Measurements from ENCODE around the gene ADORA2A. TPM values are rescaled to one million over a fixed set of nuclear protein-coding genes. Genes with fewer than 3 reads are reported as not detected.

The ADORA2A gene
- total RNA-seq, 1 donor from 2014 or later, result 17.9 TPM

DNA sequence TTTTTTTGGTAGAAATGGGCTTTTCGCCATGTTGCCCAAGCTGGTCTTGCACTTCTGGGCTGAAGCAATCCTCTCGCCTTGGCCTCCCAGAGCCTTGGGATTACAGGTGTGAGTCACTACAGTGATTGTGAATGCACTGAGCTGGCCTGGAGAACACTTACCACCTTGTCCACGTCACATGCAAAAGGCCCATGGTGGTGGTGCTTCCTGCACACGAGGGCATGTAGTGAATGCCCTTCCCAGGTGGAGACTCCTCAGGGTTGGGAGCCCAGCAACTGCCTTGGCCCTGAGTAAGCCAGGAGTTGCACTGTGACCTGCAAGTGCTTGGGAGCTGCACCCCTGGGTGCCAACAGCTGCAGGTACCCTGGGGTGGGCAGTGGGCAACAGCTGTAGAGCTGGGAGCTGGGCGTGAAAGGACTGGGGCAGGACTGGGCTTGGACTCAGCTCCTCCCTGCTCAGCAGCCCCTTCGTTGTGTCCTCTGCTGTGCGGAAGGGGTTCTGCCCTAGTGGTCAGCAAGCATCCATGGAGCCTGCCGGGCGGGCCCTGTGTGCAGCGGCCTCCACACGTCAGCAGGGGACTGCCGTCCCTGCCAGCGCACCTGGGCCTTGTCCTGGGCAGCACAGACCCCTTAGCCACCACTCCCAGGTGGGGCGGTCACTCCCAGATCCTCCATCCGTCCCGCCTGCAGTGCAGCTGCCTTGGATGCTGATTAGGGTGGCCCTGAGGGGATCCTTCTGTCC lies 9.3 kb upstream of the ADORA2A start:
- intact Hi-C loops (cut with micrococcal nuclease), result no loop called here

DNA sequence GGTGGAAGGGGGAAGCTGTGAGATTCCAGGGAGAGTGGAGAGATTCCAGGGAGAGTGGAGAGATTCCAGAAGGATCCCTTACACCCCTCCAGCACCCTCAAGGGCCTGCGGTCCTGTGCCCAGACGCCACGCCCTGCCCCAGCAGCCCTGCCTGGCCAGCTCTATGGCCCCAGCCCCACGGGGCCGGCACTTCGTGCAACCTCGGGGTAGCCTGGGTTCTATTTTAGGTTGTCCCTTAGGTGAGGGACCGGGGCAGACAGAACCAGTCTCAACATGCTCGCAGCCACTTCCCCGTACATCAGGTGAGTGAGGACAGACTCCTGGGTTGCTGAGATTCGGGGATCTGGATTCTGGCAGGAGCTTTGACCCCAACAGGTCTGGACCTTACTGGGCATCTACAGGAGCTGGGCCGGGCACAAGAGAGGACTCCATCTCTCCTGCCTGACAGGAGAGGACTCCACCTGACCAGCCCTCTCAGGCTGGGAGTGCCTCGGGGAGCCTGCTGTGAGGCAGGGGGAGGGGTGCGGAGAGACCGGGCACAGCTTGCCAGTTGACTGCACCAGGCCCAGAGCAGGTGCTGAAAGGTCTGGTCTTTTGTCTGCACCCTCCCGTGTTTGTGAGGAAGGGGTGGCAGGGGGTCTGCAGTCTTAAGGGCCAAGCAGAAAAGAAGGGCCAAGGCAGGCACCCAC lies 8.5 kb upstream of the ADORA2A start:
- intact Hi-C loops (cut with micrococcal nuclease), result no loop called here

DNA sequence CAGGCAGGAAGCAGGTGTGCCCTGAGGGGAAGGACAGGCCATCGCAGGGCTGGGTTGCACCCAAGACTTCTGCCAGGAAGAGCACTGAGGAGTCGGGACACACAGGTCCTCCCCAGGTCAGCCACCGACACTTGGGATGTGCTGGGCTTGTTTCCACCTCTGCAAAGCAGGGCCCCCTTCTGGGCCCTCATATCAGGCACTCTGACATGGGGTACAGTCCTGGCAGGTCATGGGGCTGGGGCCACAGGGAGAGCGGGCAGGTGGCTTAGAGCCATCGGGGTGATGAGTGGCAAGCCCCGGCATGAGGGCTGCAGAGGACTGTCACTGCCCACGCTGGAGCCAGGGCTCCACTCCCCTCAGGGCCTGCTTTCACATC lies 7.9 kb upstream of the ADORA2A start:
- intact Hi-C loops (cut with micrococcal nuclease), result no loop called here

DNA sequence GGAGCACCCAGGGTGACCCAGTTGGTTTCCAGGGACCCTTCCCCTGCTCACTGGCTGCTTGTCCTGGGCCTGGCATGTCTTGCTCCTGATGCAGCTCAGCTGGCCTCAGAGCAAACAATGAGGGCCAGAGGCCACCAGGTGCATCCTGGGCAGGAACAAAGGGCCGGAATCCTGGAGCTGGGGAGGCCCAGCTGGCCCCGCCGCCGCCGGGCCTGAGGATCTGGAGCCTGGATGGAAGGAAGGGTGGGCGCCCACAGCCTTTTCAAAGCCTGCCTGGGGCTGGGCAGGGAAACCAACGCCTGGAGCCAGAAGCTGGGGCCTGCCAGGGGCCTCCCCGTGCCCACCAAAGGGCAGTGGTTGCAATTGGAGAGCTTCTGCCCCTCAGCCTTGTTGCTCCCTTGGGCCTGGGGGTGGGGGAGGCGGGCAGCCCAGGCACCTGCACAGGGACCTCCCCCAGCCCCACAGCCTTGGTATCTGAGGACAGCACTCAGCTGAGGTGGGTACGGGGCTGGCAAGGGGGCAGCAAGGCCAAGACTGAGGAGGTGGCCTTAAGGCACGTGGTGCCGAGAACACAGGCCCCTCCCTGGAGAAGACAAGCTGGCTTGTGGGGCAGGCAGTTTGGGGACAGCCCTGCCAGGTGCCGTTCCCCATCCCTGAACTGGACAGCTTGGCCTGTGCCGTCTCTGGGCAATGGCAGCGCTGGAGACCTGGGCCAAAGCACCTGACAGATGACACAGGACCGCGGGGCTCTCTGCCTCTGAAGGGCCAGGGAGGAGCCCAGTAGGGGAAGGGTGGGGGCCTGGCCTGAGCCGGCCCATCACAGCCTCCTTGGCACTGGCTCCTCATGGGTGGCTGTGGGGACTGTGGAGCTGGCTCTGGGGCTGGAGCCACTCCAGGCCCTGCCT lies 7.1 kb upstream of the ADORA2A start:
- intact Hi-C loops (cut with micrococcal nuclease), result loop anchor here (5.0 kb wide), 1 partner anchor 82 kb away; no protein-coding TSS in a partner anchor

DNA sequence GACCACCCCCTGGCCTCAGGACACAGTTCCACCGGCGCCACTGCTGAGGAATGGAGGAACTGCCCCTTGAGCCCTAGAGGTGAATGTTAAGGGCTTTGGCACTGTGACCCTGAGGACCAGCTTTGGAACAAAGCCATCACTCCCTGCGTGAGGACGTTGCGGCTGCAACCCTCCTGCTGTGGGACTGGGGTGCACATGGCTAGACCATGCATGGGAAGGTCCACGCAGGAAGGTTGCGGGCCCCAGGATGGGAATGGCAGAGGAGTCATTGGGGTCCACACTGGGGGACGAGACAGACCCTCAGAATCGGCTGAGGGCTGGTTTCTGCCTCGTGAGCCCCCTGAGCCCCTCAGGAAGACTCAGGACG lies 6.4 kb upstream of the ADORA2A start:
- intact Hi-C loops (cut with micrococcal nuclease), result loop anchor here (5.0 kb wide), 1 partner anchor 81 kb away; no protein-coding TSS in a partner anchor

DNA sequence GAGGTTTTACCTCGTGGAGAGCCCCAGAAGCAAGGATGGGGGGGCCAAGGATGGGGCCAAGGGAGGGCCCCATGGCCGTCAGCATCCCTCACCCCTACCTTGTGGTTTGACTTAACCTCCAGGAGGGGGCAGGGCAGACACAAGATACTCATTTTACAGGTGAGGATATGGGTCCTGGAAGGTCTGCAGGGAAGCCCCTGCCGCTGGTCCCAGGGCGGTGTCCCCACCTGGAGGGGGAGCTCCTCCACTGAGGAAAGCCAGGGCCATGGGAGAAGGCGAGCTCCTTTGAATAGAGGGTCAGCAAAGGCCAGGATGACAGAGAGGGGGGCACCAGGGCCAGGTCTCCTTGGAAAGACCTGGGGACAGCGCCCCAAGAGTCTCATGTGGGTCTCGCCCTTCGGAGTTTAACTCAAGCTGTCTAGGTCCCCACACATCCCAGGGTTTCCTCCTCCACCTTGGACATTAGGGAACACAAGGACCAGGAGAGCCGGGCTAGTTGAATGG lies 5.9 kb upstream of the ADORA2A start:
- intact Hi-C loops (cut with micrococcal nuclease), result loop anchor here (5.0 kb wide), 1 partner anchor 81 kb away; no protein-coding TSS in a partner anchor

DNA sequence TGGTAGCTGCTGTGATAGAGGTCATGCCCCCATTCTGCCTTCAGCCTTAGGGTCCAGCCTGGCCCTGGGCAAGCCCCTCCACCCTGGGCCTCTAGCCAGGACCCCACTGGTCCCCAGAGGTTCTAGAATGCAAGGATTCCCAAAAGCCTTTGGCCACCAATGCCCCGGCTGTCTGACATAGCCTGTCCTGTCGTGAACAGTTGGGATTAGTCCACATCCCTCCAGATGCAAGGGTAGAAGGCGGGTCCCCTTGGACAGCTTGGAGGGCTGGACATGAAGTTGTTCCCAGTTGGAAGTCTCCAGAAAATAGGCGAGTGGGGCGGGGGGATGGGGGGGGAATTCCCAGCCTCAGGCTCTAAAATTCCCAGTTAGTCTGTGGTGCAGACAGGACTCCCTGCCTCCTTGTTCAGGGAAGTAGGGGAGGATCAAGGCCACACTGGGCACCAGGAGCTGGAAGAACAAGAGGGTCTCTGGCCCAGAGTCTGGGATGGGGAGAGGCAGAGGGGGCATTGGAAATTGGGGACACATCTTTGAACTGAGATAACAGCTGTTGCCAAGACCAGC lies 5.2 kb upstream of the ADORA2A start:
- intact Hi-C loops (cut with micrococcal nuclease), result loop anchor here (5.0 kb wide), 1 partner anchor 80 kb away; no protein-coding TSS in a partner anchor

DNA sequence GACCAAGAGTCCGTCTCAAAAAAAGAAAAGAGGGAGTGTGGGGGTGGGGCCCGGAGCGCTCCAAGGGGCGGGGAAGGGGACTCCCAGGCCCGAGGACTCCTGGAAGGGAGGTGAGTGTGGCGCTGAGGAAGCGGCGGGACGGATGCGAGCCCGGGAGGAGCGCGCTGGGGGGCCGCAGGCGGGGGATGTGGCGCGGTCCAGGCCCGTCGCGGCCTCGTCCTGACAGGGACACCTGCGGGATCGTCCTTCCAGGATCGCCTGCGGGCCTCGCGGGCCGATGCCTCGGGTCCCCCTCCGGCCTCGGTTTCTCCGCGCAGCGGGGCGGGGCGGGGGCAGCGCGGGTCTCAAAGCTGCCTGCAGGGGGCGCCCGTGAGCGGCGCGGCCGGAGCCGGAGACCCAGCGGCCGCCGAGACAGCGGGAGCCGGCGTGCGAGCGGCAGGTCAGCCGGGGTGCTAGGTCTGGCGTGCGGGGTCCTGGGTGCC lies 3.8 kb upstream of the ADORA2A start:
- intact Hi-C loops (cut with micrococcal nuclease), result loop anchor here (5.0 kb wide), 1 partner anchor 79 kb away; no protein-coding TSS in a partner anchor

DNA sequence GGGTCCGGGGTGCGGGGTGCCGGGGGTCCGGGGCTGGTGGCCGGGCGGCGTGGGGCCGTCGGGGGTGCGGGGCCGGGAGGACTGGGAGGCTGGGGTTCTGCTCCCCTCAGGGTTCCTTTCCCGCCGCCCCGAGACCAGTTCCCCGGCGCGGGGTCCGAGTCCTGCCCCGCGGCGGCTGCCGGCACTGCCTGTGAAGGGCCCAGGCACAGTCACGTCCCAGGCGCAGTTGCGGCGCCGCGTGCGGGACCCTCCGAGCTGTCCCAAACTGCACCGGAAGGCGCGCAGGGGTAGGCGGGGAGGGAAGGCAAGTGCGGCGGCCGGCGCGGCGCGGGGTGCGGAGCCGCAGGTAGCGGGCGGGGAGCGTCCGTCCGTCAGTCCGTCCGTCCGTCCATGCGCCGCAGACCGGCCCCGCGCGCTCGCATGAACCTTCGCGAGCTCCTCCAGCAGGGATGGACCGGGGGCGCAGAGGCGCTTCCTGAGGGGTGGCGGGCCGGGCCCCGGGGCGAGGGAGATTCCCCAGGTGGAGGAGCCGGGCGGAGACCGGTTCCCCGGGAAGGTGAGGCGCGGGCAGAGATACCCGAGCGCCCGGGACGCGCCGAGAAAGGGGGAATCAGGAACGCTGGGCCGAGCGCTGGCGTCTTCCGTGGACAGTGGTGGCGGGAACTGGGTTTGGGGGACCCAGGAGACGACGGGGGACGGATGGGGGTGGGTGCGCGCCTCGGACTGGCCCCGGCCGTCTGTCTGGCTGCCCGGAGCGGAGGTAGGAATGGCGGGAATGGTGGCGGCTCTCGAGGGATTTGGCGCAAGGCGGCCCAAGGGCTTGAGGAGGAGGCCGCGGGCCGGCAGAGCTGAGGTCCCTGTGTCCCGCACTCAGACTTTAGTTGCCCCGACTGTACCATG lies 3.1 kb upstream of the ADORA2A start:
- intact Hi-C loops (cut with micrococcal nuclease), result loop anchor here (1.0 to 5.0 kb wide), 2 partner anchors 78 to 101 kb away; no protein-coding TSS in a partner anchor

DNA sequence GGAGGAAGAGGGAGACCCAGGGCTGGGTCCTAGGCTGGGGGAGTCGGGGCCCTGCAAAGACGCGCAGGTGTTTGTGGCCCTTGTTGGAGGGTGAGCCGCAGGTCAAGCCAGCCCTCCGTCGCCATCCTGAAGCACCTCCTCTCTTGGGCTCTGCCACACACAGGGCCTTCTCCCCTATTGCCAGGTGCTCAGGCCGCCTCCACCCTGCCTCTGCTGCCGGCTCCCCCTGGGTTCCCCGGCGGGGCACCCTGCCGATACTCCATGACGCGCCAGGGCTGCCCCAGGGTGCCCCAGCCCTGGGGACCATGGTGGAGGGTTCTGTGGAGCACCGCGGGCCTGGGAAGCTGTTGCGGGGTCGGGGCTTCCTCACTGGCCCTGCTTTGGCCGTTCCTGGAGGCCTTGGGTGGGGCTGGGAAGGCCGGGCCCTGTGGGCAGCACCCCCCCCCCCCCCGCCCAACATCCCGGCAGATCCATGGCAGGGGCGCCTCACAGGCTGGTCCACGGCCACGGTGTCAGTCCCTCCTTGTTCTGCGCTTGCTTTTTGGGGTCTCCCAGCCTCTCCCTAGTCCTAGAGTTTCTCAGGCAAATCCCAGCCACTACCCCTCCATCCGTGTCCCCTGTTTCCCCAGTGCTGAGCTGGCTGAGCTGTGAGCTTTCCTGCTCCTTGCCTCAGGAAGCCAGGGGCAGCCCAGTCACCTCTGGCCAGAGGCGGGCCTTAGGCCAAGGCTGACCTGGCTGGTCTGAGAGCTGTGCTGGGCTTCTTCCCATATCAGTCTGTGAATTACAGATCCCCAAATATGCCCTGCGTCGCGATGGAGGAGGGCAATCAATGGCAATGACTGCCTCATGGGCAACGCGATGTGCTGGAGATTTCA lies 2.3 kb upstream of the ADORA2A start:
- intact Hi-C loops (cut with micrococcal nuclease), result loop anchor here (1.0 to 5.0 kb wide), 2 partner anchors 77 to 100 kb away; no protein-coding TSS in a partner anchor

DNA sequence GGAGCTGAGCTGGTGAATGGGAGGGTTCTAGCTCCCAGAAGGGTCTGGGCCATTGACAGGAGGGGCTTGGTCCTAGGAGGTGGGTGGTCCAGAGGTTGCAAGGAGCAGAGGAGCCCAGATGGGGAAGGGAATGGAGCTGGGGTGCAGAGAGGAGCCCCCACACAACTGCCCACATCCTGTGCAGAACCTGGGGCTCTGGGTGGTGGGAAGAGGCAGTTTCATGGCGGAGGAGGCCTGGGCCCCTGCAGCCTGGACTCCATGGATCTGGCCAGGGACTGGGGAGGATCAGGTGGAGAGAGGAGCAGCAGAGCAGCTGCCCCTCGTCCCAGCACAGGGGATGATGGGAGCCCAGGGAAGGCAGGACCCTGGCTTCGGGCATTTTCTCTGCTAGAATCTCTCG lies 963 bp upstream of the ADORA2A start:
- intact Hi-C loops (cut with micrococcal nuclease), result loop anchor here (1.0 kb wide), 1 partner anchor 8 kb away; no protein-coding TSS in a partner anchor

DNA sequence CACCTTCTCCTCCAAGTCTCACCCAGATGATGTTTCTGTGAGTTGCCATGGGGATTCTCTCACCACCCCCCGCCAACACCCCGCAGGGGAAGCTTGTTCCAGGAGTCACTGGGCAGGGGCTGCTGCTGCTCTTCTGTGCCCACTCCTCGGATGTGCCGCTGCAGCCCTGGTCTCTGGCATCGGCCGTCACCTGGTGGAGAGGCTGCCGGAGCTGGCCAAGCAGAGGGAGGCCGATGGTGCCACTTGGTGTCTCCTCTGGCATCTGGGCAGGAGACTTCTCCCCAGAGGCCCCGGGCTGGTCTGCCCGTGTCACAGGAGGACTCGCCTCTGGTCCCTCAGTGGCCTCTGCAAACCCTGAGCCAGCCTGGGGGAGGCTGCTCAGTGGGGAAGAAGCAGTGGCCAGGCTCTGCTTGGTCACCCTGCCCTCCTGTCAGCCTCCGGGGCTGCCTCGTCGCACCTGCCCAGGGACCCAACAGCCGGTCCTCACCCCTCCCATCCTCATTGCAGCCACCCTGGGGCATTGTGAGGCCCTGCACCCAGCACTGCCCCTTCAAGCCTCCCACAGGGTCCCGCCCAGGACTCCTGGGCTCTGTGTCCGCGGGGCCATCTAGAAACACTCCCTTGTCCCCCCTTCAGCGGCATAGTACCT lies 424 bp upstream of the ADORA2A start:
- intact Hi-C loops (cut with micrococcal nuclease), result loop anchor here (1.0 kb wide), 1 partner anchor 7 kb away; no protein-coding TSS in a partner anchor

DNA sequence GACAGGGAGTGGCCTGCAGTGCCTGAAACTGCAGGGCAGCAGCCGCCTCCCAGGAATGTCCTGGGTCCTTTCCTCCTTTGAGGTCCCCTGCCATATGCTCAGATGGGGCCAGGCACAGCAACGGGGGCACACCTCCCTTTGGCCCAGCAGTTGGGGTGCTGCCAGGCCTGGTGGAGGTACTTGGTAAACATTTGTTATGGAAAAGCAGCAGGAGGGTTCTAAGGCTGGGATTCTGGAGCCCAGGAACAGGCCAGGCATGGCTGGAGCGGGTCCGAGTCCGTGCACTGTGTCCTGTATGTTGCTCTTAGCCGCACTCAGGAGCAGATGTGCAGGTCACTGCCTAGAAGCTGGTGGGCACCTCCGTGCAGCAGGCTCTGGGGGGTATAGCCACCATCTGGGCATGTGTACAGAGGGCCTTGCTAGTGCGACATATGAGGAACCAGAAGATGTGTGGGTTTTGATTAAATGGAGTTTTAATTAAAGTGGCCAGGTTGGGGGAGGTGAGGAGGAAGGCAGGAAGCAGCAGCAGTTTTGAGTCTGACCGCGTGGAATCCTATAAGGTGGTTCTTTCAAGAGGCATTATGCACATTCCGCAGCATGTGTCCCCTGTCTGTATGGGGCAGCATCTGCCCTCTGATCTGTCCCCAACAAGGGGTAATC lies 1.5 kb downstream of the ADORA2A start:
- intact Hi-C loops (cut with micrococcal nuclease), result no loop called here

DNA sequence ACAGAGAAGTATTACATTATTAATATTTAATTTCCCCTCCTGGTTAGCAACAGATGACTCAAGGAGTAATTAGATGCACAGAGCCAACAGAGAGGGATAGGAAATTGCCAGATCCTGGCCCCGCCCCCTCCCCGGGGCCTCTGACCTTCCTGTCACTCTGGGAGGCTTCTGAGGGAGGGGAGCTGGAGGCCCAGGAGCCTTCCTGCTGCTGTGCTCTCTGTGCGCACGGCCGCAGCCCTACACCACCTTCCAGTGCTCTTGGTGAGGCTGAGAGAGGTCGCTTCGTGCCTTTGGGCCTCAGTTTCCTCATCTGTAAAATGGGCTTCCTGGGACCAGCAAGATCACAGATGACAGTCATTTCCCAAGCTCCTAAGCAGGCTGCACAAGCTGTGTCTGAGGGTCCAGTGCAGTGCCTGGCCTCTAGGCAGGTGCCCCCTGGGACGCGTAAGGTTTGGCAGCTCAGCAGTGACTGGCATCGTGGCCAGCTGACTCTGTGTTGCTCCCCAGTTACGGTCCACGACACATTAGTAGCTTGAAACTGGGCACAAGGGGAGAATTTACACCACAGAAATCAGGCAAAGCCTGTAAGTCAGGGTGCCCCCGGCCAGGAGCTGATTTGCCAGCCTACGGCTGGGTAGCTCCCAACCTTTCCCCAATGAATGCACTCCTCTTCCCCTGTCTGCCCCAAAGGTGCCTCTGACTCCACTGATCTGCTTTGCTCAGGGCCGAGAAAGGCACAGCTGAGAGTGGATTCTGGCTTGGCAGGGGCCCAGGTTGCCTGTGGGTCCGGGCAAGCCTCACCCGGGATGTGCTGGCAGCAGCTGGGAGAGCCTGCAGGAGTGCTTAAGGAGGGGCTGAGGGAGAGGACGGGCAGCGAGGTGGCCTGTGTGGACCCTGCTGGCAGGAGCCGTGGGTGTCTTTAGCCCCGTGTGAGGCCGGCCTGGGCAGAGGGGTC lies 2.3 kb downstream of the ADORA2A start:
- intact Hi-C loops (cut with micrococcal nuclease), result loop anchor here (5.0 kb wide), 1 partner anchor 102 kb away; no protein-coding TSS in a partner anchor

DNA sequence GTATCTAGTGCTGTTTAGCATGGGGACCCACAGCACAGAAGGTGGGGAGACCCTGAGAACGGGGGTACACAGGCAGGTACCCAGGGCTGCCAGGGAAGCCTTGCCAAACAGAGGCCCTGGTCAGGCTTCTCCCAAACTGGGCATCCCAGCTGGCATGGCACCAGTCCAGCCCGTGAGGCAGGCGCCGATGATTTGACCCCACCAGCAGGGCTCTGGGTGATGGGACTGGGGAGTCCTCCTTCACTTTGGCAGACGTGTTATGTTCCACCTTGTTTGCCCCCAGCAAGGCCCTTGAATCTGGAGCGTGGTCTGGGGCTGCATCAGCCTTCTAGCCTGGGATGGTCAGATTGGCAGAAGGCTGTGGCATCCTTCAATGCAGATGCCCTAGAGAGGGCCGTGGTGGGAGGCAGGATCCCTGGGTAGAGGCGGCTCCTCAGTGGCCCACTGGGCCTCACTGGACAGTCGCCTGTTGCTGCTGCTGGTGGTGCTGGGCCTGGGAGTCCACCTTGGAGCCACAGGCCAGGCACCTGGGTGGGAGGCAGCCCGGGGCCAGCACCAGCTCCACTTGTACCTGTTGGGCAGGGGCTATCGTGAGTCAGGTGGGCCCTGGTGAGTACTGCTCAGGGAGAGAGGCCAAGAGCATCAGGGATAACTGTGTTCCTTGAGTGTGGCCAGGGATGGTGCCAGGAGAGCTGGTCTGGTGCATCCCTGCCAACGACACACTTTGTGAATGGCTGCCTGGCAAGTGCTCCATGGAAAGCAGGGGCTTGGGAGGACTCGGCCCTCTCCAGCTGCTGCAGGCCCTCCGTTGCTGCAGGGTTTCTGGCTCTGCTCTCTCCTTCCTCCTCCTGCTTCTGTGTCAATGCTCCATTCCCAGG lies 3.3 kb downstream of the ADORA2A start:
- intact Hi-C loops (cut with micrococcal nuclease), result loop anchor here (5.0 kb wide), 1 partner anchor 103 kb away; no protein-coding TSS in a partner anchor

All from T-helper 2 cell treated with Interferon-gamma antibody and Interleukin-4, amounts not matched to agents 100 ng/mL and 5 ng/mL, for 36 hours (primary cell).